Measurements from ENCODE around the gene MGAT4A. TPM values are rescaled to one million over a fixed set of nuclear protein-coding genes. Genes with fewer than 3 reads are reported as not detected.

MGAT4A gene
- total RNA-seq, 4 donors from 2014 or later, result 12.6 to 50.0 (median 16.1) TPM

DNA sequence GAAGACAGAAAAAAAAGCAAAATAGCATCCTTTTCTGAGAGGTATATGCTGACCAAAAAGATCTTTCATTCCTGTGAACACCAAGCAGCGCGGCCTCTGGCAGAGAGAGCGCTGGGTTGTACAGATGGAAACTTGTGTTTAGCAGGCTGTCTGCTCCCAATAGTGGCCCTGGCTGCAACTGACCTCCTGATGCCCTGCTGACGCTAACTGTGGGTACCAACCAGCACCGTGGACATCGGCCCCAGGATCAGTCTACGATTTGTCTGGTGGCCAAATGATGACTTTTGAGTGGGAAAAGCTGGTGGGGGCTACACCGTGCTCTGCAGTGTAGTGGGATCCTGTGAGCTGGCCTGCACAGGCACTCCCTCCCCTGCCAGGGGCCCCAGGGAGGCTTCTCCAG is 138.4 kb downstream of the MGAT4A start:
- DNase-seq (ENCODE audit: low spot score in 2 of 2), result no peak
- H3K27ac ChIP-seq, result no peak overlapping the region
- whole genome bisulfite sequencing, 2 donors, result 95% methylated on average over 8 of the region's 8 CpGs
- peaks cover 0 to 61% (median 0%) of the 10 kb centered on the region in 3 donors for H3K36me3 ChIP-seq
- TF ChIP-seq POLR2A (IDR thresholded peaks at IDR 0.05), result no peak
- TF ChIP-seq EP300 (IDR thresholded peaks at IDR 0.05), result no peak
- TF ChIP-seq CTCF (IDR thresholded peaks at IDR 0.05), result no peak
- no peaks in the 10 kb centered on the region for H3K4me1 ChIP-seq
- no peaks in the 10 kb centered on the region for H3K27me3 ChIP-seq
- peaks cover 0 to 4% (median 0%) of the 10 kb centered on the region in 4 donors for H3K9me3 ChIP-seq
- H3K4me3 ChIP-seq, result no peak overlapping the region

DNA sequence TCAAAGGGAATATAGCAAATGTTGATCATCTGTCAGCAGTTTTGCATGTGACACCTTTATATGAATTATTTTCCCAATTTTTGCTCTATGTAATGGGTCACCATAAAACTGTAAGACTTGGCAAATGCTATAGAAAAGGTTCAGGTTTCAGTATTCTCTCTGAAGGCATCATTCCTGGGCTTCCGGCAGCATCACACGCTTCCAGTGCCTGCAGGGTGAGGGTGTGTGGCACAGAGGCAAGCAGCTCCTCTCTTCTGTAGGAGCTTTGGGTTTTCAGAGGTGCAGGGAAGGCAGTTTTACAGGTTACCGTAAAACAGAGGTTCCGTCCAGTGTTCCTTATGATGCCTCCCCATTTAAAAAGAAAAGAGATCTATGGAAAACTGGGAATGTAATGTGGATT is 141.4 kb downstream of the MGAT4A start:
- no peaks in the 10 kb centered on the region for H3K4me1 ChIP-seq
- 94 to 96% methylated on average over 4 of the region's 4 CpGs for WGBS, 2 donors
- no peak for TF ChIP-seq CTCF (IDR thresholded peaks at IDR 0.05)
- no peak for TF ChIP-seq EP300 (IDR thresholded peaks at IDR 0.05)
- no peak for TF ChIP-seq POLR2A (IDR thresholded peaks at IDR 0.05)
- peaks cover 0 to 4% (median 0%) of the 10 kb centered on the region in 4 donors for H3K9me3 ChIP-seq
- H3K27me3 ChIP-seq, result no peaks in the 10 kb centered on the region
- DNase-seq (ENCODE audit: low spot score in 2 of 2), result no peak
- no peak overlapping the region for H3K27ac ChIP-seq
- H3K4me3 ChIP-seq, result no peak overlapping the region
- H3K36me3 ChIP-seq, result peaks cover 0 to 60% (median 0%) of the 10 kb centered on the region in 3 donors

DNA sequence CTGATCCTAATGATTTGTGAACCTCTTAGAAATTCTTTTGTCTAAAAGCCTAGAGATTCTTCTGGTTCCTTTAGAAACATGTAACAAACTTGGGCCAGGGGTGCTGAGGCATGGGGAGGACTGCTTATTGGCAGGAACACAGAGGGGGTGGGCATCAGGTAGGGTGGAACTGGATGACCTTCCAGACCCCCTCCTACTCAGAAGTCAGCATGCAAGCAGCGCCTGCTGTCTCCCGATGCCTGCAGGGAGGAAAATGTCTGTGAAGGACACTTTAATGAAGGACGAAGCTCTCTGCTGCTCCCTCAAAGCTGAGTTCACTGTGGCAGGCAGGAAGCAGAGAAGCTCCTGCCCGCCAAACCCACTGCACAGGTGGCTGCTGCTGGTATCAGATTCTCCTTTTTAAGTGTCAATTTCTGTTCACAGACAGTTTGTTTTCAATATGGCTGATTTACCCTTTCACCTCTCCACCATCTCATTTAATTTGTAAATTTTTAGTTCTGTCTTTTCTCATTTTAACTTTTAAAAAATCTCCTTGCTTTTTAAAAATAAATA is 142.0 kb downstream of the MGAT4A start:
- WGBS, 2 donors, result 74 to 84% methylated on average over 4 of the region's 4 CpGs
- TF ChIP-seq POLR2A (IDR thresholded peaks at IDR 0.05), result no peak
- no peak for TF ChIP-seq CTCF (IDR thresholded peaks at IDR 0.05)
- no peak for TF ChIP-seq EP300 (IDR thresholded peaks at IDR 0.05)
- peaks cover 0 to 1% (median 0%) of the 10 kb centered on the region in 4 donors for H3K9me3 ChIP-seq
- H3K36me3 ChIP-seq, result peaks cover 0 to 66% (median 2%) of the 10 kb centered on the region in 3 donors
- no peak overlapping the region for H3K27ac ChIP-seq
- no peak for DNase-seq (ENCODE audit: low spot score in 2 of 2)
- no peaks in the 10 kb centered on the region for H3K4me1 ChIP-seq
- H3K4me3 ChIP-seq, result no peak overlapping the region
- no peaks in the 10 kb centered on the region for H3K27me3 ChIP-seq

- Histone ChIP-seq H3K9me3 (no peaks in the 10 kb centered on the region), H3K4me3 (no peak overlapping the region), H3K36me3 (peaks cover 0 to 67% (median 9%) of the 10 kb centered on the region in 3 donors), H3K4me1 (no peaks in the 10 kb centered on the region), H3K27me3 (no peaks in the 10 kb centered on the region), H3K27ac (no peak overlapping the region)
- no peak for TF ChIP-seq CTCF (IDR thresholded peaks at IDR 0.05)
- no peak for TF ChIP-seq POLR2A (IDR thresholded peaks at IDR 0.05)
- no peak for TF ChIP-seq EP300 (IDR thresholded peaks at IDR 0.05)
- DNase-seq (ENCODE audit: low spot score in 2 of 2), result no peak
- 84 to 89% methylated on average over 6 of the region's 6 CpGs for WGBS, 2 donors
These were observed 144.3 kb downstream of the MGAT4A start for GRCh38 chr2:98586551-98587140.

DNA sequence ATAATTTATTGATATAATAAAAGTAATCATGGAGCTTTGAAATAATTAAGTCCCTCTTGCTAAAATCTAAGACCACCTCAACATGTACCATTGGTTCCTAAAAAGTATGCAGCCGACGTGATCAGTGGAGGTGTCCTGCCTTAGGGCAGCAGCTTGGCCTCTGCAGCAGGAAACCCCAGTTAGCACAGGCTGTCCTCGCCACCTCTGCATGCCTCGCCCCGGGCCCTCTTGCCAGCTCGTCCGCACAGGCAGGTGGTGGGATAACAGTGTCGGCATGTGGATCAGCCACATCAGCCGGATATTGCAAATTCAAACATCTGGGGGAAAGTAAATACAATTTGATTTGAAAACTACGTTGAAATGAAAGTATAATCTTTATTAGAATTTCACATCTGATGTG is 145.5 kb downstream of the MGAT4A start:
- peaks cover 0 to 66% (median 9%) of the 10 kb centered on the region in 3 donors for H3K36me3 ChIP-seq
- DNase-seq (ENCODE audit: low spot score in 2 of 2), result no peak

More for the DNA sequence above, 145.5 kb downstream of the MGAT4A start:
- no peaks in the 10 kb centered on the region for H3K4me1 ChIP-seq
- no peak overlapping the region for H3K4me3 ChIP-seq
- WGBS, 2 donors, result 95% methylated on average over 10 of the region's 10 CpGs
- H3K9me3 ChIP-seq, result no peaks in the 10 kb centered on the region
- no peak overlapping the region for H3K27ac ChIP-seq
- no peaks in the 10 kb centered on the region for H3K27me3 ChIP-seq
- TF ChIP-seq POLR2A (IDR thresholded peaks at IDR 0.05) (no peak), EP300 (IDR thresholded peaks at IDR 0.05) (no peak), CTCF (IDR thresholded peaks at IDR 0.05) (no peak)
